OCI-LY3 (cell line): Measurements from ENCODE around the gene HTR3A.

Experiments
- CTCF ChIP-seq: fragments of 200-600, 300-600 bp; sonication (generic); IDR thresholded peaks from 2 replicates; pipeline ENCODE4 v1.5.1; 2014; ENCODE audit warnings: antibody characterized with exemption, low read length, low read depth
- EZH2phosphoT487 ChIP-seq: fragments of 200-600 bp; shearing (Covaris generic); IDR thresholded peaks from 2 replicates; pipeline ENCODE4 v1.6.1; 2018; ENCODE audit warnings: antibody characterized with exemption, mixed run types, low read depth

DNA sequence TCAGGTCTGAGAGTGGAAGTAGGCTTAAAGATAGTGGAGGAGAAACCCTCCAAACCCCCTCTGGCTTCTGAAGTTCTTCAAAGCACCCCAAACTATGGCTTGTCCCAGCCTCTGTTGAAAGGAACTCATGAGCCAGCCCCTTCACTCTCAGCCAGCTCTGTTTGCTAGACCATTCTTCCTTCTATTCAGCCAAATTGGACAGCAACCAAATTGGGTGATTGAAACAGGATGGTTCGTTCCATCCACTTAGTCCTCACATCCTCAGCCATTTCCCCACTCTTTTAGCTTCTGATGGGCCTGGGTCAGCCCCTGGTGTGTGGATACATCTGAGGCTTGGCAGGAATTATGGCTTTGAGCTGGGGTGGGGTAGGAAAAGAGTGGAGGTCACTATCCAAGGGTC lies 4.5 kb downstream of the HTR3A start:
- TF ChIP-seq CTCF (no peak), EZH2phosphoT487 (no peak)
